HS-5 (cell line): ENCODE data around the gene INO80B.
A peak's percentile ranks its signal among the peaks of the same experiment; 100 is the strongest.
"Not testable (repeated sequence)": the region's sequence is repeated elsewhere in the genome, so short reads cannot be mapped to it uniquely, and the experiment has no call there.

Source experiments
- DNase-seq: peaks from one replicate; pipeline ENCODE4 v3.0.0-alpha.2; 2012; ENCODE audit warnings: low read depth

Gene INO80B

GRCh38 chr2:74454654-74455511 is at the start of gene INO80B:
Gene INO80B (plus strand): TSS chr2:74455087. CDS start chr2:74455117, 30 bp downstream.
- peak; percentile 99 for DNase-seq

GRCh38 chr2:74406035-74406434 is 48.9 kb upstream of the INO80B start:
- no peak for DNase-seq

GRCh38 chr2:74407682-74408081 is 47.2 kb upstream of the INO80B start:
- no peak for DNase-seq

GRCh38 chr2:74413001-74413698 is 41.7 kb upstream of the INO80B start:
- DNase-seq = no peak

- no peak for DNase-seq
These were observed 40.4 kb upstream of the INO80B start for GRCh38 chr2:74414441-74414840.

- DNase-seq = no peak
These were observed 39.8 kb upstream of the INO80B start for GRCh38 chr2:74414881-74415761.

- no peak for DNase-seq
These were observed 39.0 kb upstream of the INO80B start for GRCh38 chr2:74415762-74416395.

GRCh38 chr2:74416778-74417177 is 38.1 kb upstream of the INO80B start:
- no peak for DNase-seq

- DNase-seq = no peak
These were observed 37.7 kb upstream of the INO80B start for GRCh38 chr2:74417197-74417596.

GRCh38 chr2:74417763-74418162 is 37.1 kb upstream of the INO80B start:
- DNase-seq = no peak

GRCh38 chr2:74418312-74418711 is 36.6 kb upstream of the INO80B start:
- no peak for DNase-seq

- DNase-seq = no peak
These were observed 35.5 kb upstream of the INO80B start for GRCh38 chr2:74419345-74419744.

GRCh38 chr2:74420006-74420405 is 34.9 kb upstream of the INO80B start:
- DNase-seq = no peak

GRCh38 chr2:74420443-74421103 is 34.3 kb upstream of the INO80B start:
- DNase-seq = not testable (repeated sequence)

GRCh38 chr2:74421221-74421870 is 33.5 kb upstream of the INO80B start, which contains the start of the genes C2orf81 and WDR54:
Gene C2orf81 (minus strand): TSS chr2:74421619. CDS start chr2:74421560, 59 bp downstream.
Gene WDR54 (plus strand): TSS chr2:74421730. CDS start chr2:74422154, 424 bp downstream.
- DNase-seq = peak; percentile 64

GRCh38 chr2:74423231-74424095 is 31.4 kb upstream of the INO80B start:
- DNase-seq = no peak

GRCh38 chr2:74424139-74424992 is 30.5 kb upstream of the INO80B start:
- DNase-seq = no peak

- DNase-seq = no peak
These were observed 29.9 kb upstream of the INO80B start for GRCh38 chr2:74424995-74425406.

- no peak for DNase-seq
These were observed 29.4 kb upstream of the INO80B start for GRCh38 chr2:74425523-74425922.
